CD14-positive monocyte (primary cell): ENCODE measurements around the gene CRY1. TPM values are rescaled to one million over a fixed set of nuclear protein-coding genes. Genes with fewer than 3 reads are reported as not detected.

ENCODE experiments used
- DNase-seq, 3 donors: peaks; one replicate each; pipeline ENCODE4 v3.0.0-alpha.2; 2011 to 2022
- H2AFZ ChIP-seq: 2 replicates; pipeline ENCODE4 v1.6.0; 2012; ENCODE audit warnings: mild to moderate bottlenecking, low read depth, low read length, inconsistent platforms; ENCODE audit not compliant: insufficient read depth, poor library complexity, severe bottlenecking
- H3K27ac ChIP-seq, 2 donors: 1 replicate in 1 of 2; 2 replicates in 1 of 2; pipeline ENCODE4 v1.5.1; 2012 to 2013; ENCODE audit warnings: low read length in 2 of 2, control low read depth in 1 of 2, inconsistent platforms in 1 of 2, low read depth in 1 of 2, mild to moderate bottlenecking in 1 of 2
- H3K27me3 ChIP-seq, 2 donors: one replicate each; pipeline versions ENCODE4 v1.6.0 to v1.6.1; 2011 to 2013; ENCODE audit warnings: low read length in 2 of 2; ENCODE audit not compliant: control insufficient read depth in 2 of 2, insufficient read depth in 2 of 2
- H3K36me3 ChIP-seq, 2 donors: replicated peaks in 1 of 2; 1 replicate in 1 of 2; 2 replicates in 1 of 2; pipeline versions ENCODE4 v1.5.1 to v1.6.1; 2012 to 2013; ENCODE audit warnings: low read length in 2 of 2, control low read depth in 1 of 2, inconsistent platforms in 1 of 2, mild to moderate bottlenecking in 1 of 2; ENCODE audit not compliant: insufficient read depth in 2 of 2, control insufficient read depth in 1 of 2
- H3K4me1 ChIP-seq, 2 donors: 1 replicate in 1 of 2; 2 replicates in 1 of 2; pipeline versions ENCODE4 v1.5.1 to v1.6.1; 2012 to 2013; ENCODE audit warnings: low read length in 2 of 2, control low read depth in 1 of 2, inconsistent platforms in 1 of 2, mild to moderate bottlenecking in 1 of 2, moderate library complexity in 1 of 2; ENCODE audit not compliant: insufficient read depth in 2 of 2, control insufficient read depth in 1 of 2
- H3K4me2 ChIP-seq: replicated peaks from 2 replicates; pipeline ENCODE3; 2012; ENCODE audit warnings: low read length, moderate library complexity, mild to moderate bottlenecking; ENCODE audit not compliant: poor library complexity, severe bottlenecking; ENCODE audit errors: extremely low read depth
- H3K4me3 ChIP-seq, 3 experiments: fragments of 200-600 bp in 1 of 3; sonication (generic) in 1 of 3; replicated peaks in 1 of 3; 1 replicate in 2 of 3; 2 replicates in 1 of 3; pipeline ENCODE4 v1.5.1; 2011 to 2013; ENCODE audit warnings: low read length in 3 of 3, mild to moderate bottlenecking in 3 of 3, control low read depth in 2 of 3, low read depth in 2 of 3, inconsistent platforms in 1 of 3, moderate library complexity in 1 of 3
- H3K79me2 ChIP-seq: 2 replicates; pipeline ENCODE4 v1.6.0; 2012; ENCODE audit warnings: mild to moderate bottlenecking, control low read depth, inconsistent platforms, low read length, moderate library complexity; ENCODE audit not compliant: insufficient read depth
- H3K9ac ChIP-seq: 2 replicates; pipeline ENCODE4 v1.6.0; 2017; ENCODE audit warnings: low read length, mild to moderate bottlenecking; ENCODE audit not compliant: insufficient read depth, poor library complexity, severe bottlenecking
- H3K9me3 ChIP-seq, 2 donors: replicated peaks in 1 of 2; 1 replicate in 1 of 2; 2 replicates in 1 of 2; pipeline versions ENCODE4 v1.5.1 to v1.6.1; 2012 to 2013; ENCODE audit warnings: low read length in 2 of 2, control low read depth in 1 of 2; ENCODE audit not compliant: control insufficient read depth in 1 of 2, insufficient read depth in 1 of 2
- H4K20me1 ChIP-seq: 2 replicates; pipeline ENCODE4 v1.6.0; 2012; ENCODE audit warnings: mild to moderate bottlenecking, low read length, control low read depth, moderate library complexity; ENCODE audit not compliant: insufficient read depth
- H3K27ac Mint-ChIP-seq, 7 donors: one replicate each; pipeline ENCODE4 v1.8.0; 2020; ENCODE audit warnings: mild to moderate bottlenecking in 7 of 7, mixed read lengths in 7 of 7, moderate library complexity in 6 of 7, inconsistent platforms in 2 of 7
- H3K27me3 Mint-ChIP-seq, 3 donors: one replicate each; pipeline ENCODE4 v1.8.0; 2021 to 2022; ENCODE audit warnings: low read depth in 3 of 3, mild to moderate bottlenecking in 3 of 3, mixed read lengths in 3 of 3, moderate library complexity in 3 of 3, inconsistent platforms in 1 of 3
- H3K36me3 Mint-ChIP-seq, 2 donors: one replicate each; pipeline ENCODE4 v1.8.0; 2020; ENCODE audit warnings: mixed read lengths in 2 of 2, inconsistent platforms in 1 of 2, mild to moderate bottlenecking in 1 of 2
- H3K4me1 Mint-ChIP-seq: one replicate; pipeline ENCODE4 v1.8.0; 2020; ENCODE audit warnings: mild to moderate bottlenecking, mixed read lengths
- H3K4me3 Mint-ChIP-seq, 2 donors: one replicate each; pipeline ENCODE4 v1.8.0; 2020; ENCODE audit warnings: mild to moderate bottlenecking in 2 of 2, mixed read lengths in 2 of 2, moderate library complexity in 1 of 2
- H3K9me3 Mint-ChIP-seq, 7 donors: one replicate each; pipeline ENCODE4 v1.8.0; 2020 to 2022; ENCODE audit warnings: mixed read lengths in 7 of 7, mild to moderate bottlenecking in 6 of 7, moderate library complexity in 6 of 7, inconsistent platforms in 2 of 7
- CTCF ChIP-seq: fragments of 200-600 bp; IDR thresholded peaks from one replicate; pipeline ENCODE4 v1.8.0; 2022; ENCODE audit warnings: antibody characterized with exemption, mild to moderate bottlenecking
- WGBS: methylation state at CpG from one replicate; pipeline ENCODE4 v1.1.5; 2013; ENCODE audit warnings: missing lambda C conversion rate; ENCODE audit not compliant: insufficient coverage; 5-methylcytosine and 5-hydroxymethylcytosine counted together
- intact Hi-C, 2 donors: fragments of 100-400 bp; cut with micrococcal nuclease; formaldehyde crosslinking; loops; one replicate each; pipeline versions ENCODE4 v1.15.0 to v1.15.1; 2023
- polyA plus RNA-seq, 3 donors: library from polyadenylated mRNA; depleted of rRNA in 1 of 3; unstranded in 2 of 3; stranded (reverse) in 1 of 3; fragments of 300-500 nt in 2 of 3; fragments of >200 nt in 1 of 3; fragmentation: Illumina TruSeq in 2 of 3; gene quantifications; 1 replicate in 2 of 3; 2 replicates in 1 of 3; pipeline ENCODE4 v1.2.3, GENCODE V29; 2012 to 2021

CRY1 gene
- polyA plus RNA-seq, 3 donors, result 3.8 to 7.7 (median 5.8) TPM

DNA sequence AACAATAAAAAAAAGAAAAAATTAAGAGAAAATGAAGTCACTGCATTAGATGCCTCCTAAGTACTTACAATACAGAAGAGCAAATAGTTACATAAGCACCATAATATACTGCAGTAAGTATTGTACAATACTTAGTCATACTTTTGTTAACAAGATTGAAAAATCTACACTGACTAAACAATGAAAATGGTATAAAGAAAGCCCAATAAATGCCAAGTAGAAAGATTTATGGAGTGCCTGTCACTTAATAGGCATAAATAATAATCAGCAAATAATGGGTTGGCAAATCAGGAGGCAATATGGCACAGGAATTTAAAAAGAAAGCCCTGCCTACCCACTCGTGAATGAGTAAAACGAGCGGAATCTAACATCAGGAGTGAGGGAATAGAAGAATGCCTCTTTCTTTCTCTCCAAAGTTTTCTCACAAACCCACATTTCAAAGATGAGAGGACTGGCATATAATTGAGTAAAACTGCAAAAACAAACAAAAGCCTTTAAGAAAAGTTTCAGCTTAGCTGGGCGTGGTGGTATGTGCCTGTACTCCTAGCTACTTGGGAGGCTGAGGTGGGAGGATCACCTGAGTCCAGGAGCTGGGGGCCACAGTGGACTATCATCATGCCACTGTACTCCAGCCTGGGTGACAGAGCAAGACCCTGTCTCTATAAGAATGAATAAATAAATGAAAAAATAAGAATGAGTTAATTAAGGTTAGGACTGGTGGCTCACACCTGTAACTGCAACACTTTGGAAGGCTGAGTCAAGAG is 36.1 kb downstream of the CRY1 start:
- intact Hi-C loops, result no loop called here
- Mint-ChIP-seq H3K9me3 (peaks cover 8 to 14% (median 10%) of the 10 kb centered on the region in 7 donors), H3K27me3 (peaks cover 0 to 1% (median 0%) of the 10 kb centered on the region in 3 donors), H3K36me3 (no peaks in the 10 kb centered on the region), H3K27ac (no peak overlapping the region), H3K4me3 (no peak overlapping the region), H3K4me1 (no peaks in the 10 kb centered on the region)
- H3K36me3 ChIP-seq, result no peaks in the 10 kb centered on the region
- no peak overlapping the region for H3K4me2 ChIP-seq
- no peak overlapping the region for H3K27ac ChIP-seq
- no peaks in the 10 kb centered on the region for H4K20me1 ChIP-seq
- no peaks in the 10 kb centered on the region for H3K79me2 ChIP-seq
- no peak overlapping the region for H2AFZ ChIP-seq
- no peak overlapping the region for H3K4me3 ChIP-seq
- peaks cover 5 to 10% of the 10 kb centered on the region in 2 donors for H3K9me3 ChIP-seq
- 100% methylated on average over 1 of the region's 4 CpGs for WGBS
- H3K4me1 ChIP-seq, result no peaks in the 10 kb centered on the region
- H3K9ac ChIP-seq, result no peak overlapping the region
- no peak for TF ChIP-seq CTCF
- H3K27me3 ChIP-seq, result no peaks in the 10 kb centered on the region
- DNase-seq, result no peak

- Histone ChIP-seq H3K9ac (no peak overlapping the region), H3K4me2 (no peak overlapping the region), H3K9me3 (peaks cover 12 to 20% of the 10 kb centered on the region in 2 donors), H3K36me3 (no peaks in the 10 kb centered on the region), H3K79me2 (no peaks in the 10 kb centered on the region), H4K20me1 (no peaks in the 10 kb centered on the region), H3K27me3 (no peaks in the 10 kb centered on the region), H3K4me1 (no peaks in the 10 kb centered on the region), H3K27ac (no peak overlapping the region), H2AFZ (no peak overlapping the region), H3K4me3 (no peak overlapping the region)
- no peak for DNase-seq
- Mint-ChIP-seq H3K4me3 (no peak overlapping the region), H3K36me3 (peaks cover 0 to 2% of the 10 kb centered on the region in 2 donors), H3K27me3 (peaks cover 0 to 1% (median 0%) of the 10 kb centered on the region in 3 donors), H3K27ac (no peak overlapping the region), H3K4me1 (no peaks in the 10 kb centered on the region), H3K9me3 (peaks cover 18 to 22% (median 21%) of the 10 kb centered on the region in 7 donors)
- no peak for TF ChIP-seq CTCF
- intact Hi-C loops, result no loop called here
- no CpG with 5 or more reads among the region's 2 CpGs for WGBS
Observed at GRCh38 chr12:107053709-107054108, 39.6 kb downstream of the CRY1 start.
